Mucosa of descending colon (tissue), 3 donors: Measurements from ENCODE around the gene SUGP1. TPM values are rescaled to one million over a fixed set of nuclear protein-coding genes. Genes with fewer than 3 reads are reported as not detected.

Experiments
- ATAC-seq: fragments of 200-7000 bp; cut with Tn5 transposase; one replicate; pipeline ENCODE4 v1.9.1; 2020; ENCODE audit warnings: mild to moderate bottlenecking, moderate library complexity
- DNase-seq, 3 donors: peaks; one replicate each; pipeline ENCODE4 v3.0.0-alpha.2; 2020
- H3K36me3 ChIP-seq: fragments of 200-600 bp; one replicate; pipeline ENCODE4 v1.8.0; 2021; ENCODE audit warnings: low read depth, mild to moderate bottlenecking
- H3K4me1 ChIP-seq: fragments of 200-600 bp; one replicate; pipeline ENCODE4 v1.8.0; 2021; ENCODE audit warnings: low read depth, mild to moderate bottlenecking
- H3K4me3 ChIP-seq: fragments of 200-600 bp; one replicate; pipeline ENCODE4 v1.8.0; 2021; ENCODE audit warnings: mild to moderate bottlenecking
- H3K9me3 ChIP-seq: fragments of 200-600 bp; one replicate; pipeline ENCODE4 v1.8.0; 2021; ENCODE audit warnings: mild to moderate bottlenecking
- CTCF ChIP-seq: fragments of 200-600 bp; IDR thresholded peaks from one replicate; pipeline ENCODE4 v1.8.0; 2022; ENCODE audit warnings: antibody characterized with exemption, mild to moderate bottlenecking
- intact Hi-C, 2 donors: fragments of 100-400 bp; cut with DNase I in 1 of 2; cut with micrococcal nuclease in 1 of 2; formaldehyde crosslinking; loops; one replicate each; pipeline versions ENCODE4 v1.11.0 to v1.11.1; 2022; cut with DNase I, micrococcal nuclease
- total RNA-seq, 3 donors: library from RNA; stranded (reverse); fragmentation: NEBNext Ultra II Directional in 2 of 3; extraction: Animal tissue kit (Norgen Biotek cat#: 25700) in 2 of 3; gene quantifications; one replicate each; pipeline versions ENCODE4 v1.2.1 to v1.2.4, GENCODE V29; 2021 to 2023
- donor health status: DM: no; HTN: no; CAD: no; lungs with moderate emphysema.
- donor health status: DM: no; HTN: no; CAD: no.
- donor health status: DM: no; HTN: yes; CAD: no.

SUGP1 gene
- total RNA-seq, 3 donors from 2014 or later, result 41.0 to 46.7 (median 45.9) TPM

- H3K4me3 ChIP-seq, result no peak overlapping the region
- DNase-seq (no peak), ATAC-seq (no peak)
- H3K9me3 ChIP-seq, result no peaks in the 10 kb centered on the region
- H3K36me3 ChIP-seq, result peaks cover 4% of the 10 kb centered on the region
- intact Hi-C loops, result no loop called here
- no peak for TF ChIP-seq CTCF
- H3K4me1 ChIP-seq, result no peaks in the 10 kb centered on the region
Measured at GRCh38 chr19:19334989-19335344, 14.7 kb upstream of the SUGP1 start.

- DNase-seq, result no peak
- Histone ChIP-seq H3K9me3 (no peaks in the 10 kb centered on the region), H3K4me1 (no peaks in the 10 kb centered on the region), H3K4me3 (no peak overlapping the region), H3K36me3 (peaks cover 4% of the 10 kb centered on the region)
- TF ChIP-seq CTCF, result no peak
- ATAC-seq, result no peak
- intact Hi-C loops, result no loop called here
Measured at GRCh38 chr19:19334063-19334988, 14.0 kb upstream of the SUGP1 start.

GRCh38 chr19:19329126-19329525 lies 8.8 kb upstream of the SUGP1 start:
- no peak for TF ChIP-seq CTCF
- no peak overlapping the region for H3K4me3 ChIP-seq
- no peak for DNase-seq
- no peaks in the 10 kb centered on the region for H3K9me3 ChIP-seq
- H3K36me3 ChIP-seq, result no peaks in the 10 kb centered on the region
- intact Hi-C loops, result no loop called here
- ATAC-seq, result peak; percentile 23
- H3K4me1 ChIP-seq, result peaks cover 3% of the 10 kb centered on the region

- intact Hi-C loops, result no loop called here
- TF ChIP-seq CTCF, result no peak
- Histone ChIP-seq H3K4me3 (no peak overlapping the region), H3K36me3 (peaks cover 6% of the 10 kb centered on the region), H3K9me3 (no peaks in the 10 kb centered on the region), H3K4me1 (peaks cover 5% of the 10 kb centered on the region)
- no peak for DNase-seq
- no peak for ATAC-seq
Measured at GRCh38 chr19:19327672-19328071, 7.4 kb upstream of the SUGP1 start.

- TF ChIP-seq CTCF, result no peak
- intact Hi-C loops, result no loop called here
- H3K4me1 ChIP-seq, result peaks cover 16% of the 10 kb centered on the region
- H3K4me3 ChIP-seq, result no peak overlapping the region
- ATAC-seq (no peak), DNase-seq (no peak)
- H3K36me3 ChIP-seq, result peaks cover 6% of the 10 kb centered on the region
- no peaks in the 10 kb centered on the region for H3K9me3 ChIP-seq
Measured at GRCh38 chr19:19324059-19324770, 3.9 kb upstream of the SUGP1 start.
